Lower lobe of right lung (tissue), 2 donors: Measurements from ENCODE around the gene SYNE3. TPM values are rescaled to one million over a fixed set of nuclear protein-coding genes. Genes with fewer than 3 reads are reported as not detected.
A peak's percentile ranks its signal among the peaks of the same experiment; 100 is the strongest.

Source experiments
- ATAC-seq, 2 donors: fragments of 200-7000 bp; cut with Tn5 transposase; one replicate each; pipeline ENCODE4 v1.9.1; 2020 to 2022; ENCODE audit warnings: mild to moderate bottlenecking in 2 of 2, moderate library complexity in 2 of 2
- DNase-seq: peaks from one replicate; pipeline ENCODE4 v3.0.0-alpha.2; 2020
- H3K27ac ChIP-seq: fragments of 200-600 bp; one replicate; pipeline ENCODE4 v1.8.0; 2022
- H3K27me3 ChIP-seq: fragments of 200-600 bp; one replicate; pipeline ENCODE4 v1.8.0; 2022; ENCODE audit warnings: low read depth
- H3K36me3 ChIP-seq: fragments of 200-600 bp; one replicate; pipeline ENCODE4 v1.8.0; 2022; ENCODE audit warnings: mild to moderate bottlenecking
- H3K4me1 ChIP-seq: fragments of 200-600 bp; one replicate; pipeline ENCODE4 v1.8.0; 2022
- H3K4me3 ChIP-seq: fragments of 200-600 bp; one replicate; pipeline ENCODE4 v1.8.0; 2022; ENCODE audit warnings: mild to moderate bottlenecking
- H3K9me3 ChIP-seq: fragments of 200-600 bp; one replicate; pipeline ENCODE4 v1.8.0; 2022
- CTCF ChIP-seq: fragments of 200-600 bp; IDR thresholded peaks from one replicate; pipeline ENCODE4 v1.8.0; 2022; ENCODE audit warnings: antibody characterized with exemption, mild to moderate bottlenecking
- intact Hi-C: fragments of 100-400 bp; cut with DNase I; formaldehyde crosslinking; loops from one replicate; pipeline ENCODE4 v1.11.0; 2022
- total RNA-seq: library from RNA; stranded (reverse); fragmentation: NEBNext Ultra II Directional; extraction: Animal tissue kit (Norgen Biotek cat#: 25700); gene quantifications from one replicate; pipeline ENCODE4 v1.2.1, GENCODE V29; 2021
- donor health status: DM: no; HTN: yes; CAD: no; lungs with severe emphysema.

SYNE3 gene
- total RNA-seq, 1 donor from 2014 or later: 22.4 TPM

GRCh38 chr14:95521001-95521400 lies 4.6 kb upstream of the SYNE3 start:
- no peaks in the 10 kb centered on the region for H3K36me3 ChIP-seq
- no peaks in the 10 kb centered on the region for H3K27me3 ChIP-seq
- no peak for TF ChIP-seq CTCF
- peaks cover 89% of the 10 kb centered on the region for H3K4me1 ChIP-seq
- H3K27ac ChIP-seq: no peak overlapping the region
- intact Hi-C loops: no loop called here
- no peak overlapping the region for H3K4me3 ChIP-seq
- H3K9me3 ChIP-seq: no peaks in the 10 kb centered on the region
- ATAC-seq: no peak
- DNase-seq: no peak

GRCh38 chr14:95520346-95520745 lies 3.9 kb upstream of the SYNE3 start:
- peaks cover 90% of the 10 kb centered on the region for H3K4me1 ChIP-seq
- H3K27ac ChIP-seq: peak overlapping the region; percentile 80
- no peak overlapping the region for H3K4me3 ChIP-seq
- H3K9me3 ChIP-seq: no peaks in the 10 kb centered on the region
- DNase-seq (no peak), ATAC-seq (peak in 1 of 2 donors; percentile 20)
- intact Hi-C loops: no loop called here
- H3K36me3 ChIP-seq: no peaks in the 10 kb centered on the region
- TF ChIP-seq CTCF: no peak
- H3K27me3 ChIP-seq: no peaks in the 10 kb centered on the region

GRCh38 chr14:95519699-95520098 lies 3.2 kb upstream of the SYNE3 start:
- ATAC-seq: peak; percentile 22 to 24
- Histone ChIP-seq H3K36me3 (no peaks in the 10 kb centered on the region), H3K9me3 (no peaks in the 10 kb centered on the region), H3K4me1 (peaks cover 90% of the 10 kb centered on the region), H3K27ac (peak overlapping the region; percentile 80), H3K27me3 (no peaks in the 10 kb centered on the region), H3K4me3 (peak overlapping the region; percentile 6)
- intact Hi-C loops: no loop called here
- no peak for TF ChIP-seq CTCF
- DNase-seq: peak; percentile 73

- TF ChIP-seq CTCF: no peak
- H3K9me3 ChIP-seq: no peaks in the 10 kb centered on the region
- H3K4me3 ChIP-seq: no peak overlapping the region
- H3K36me3 ChIP-seq: no peaks in the 10 kb centered on the region
- H3K4me1 ChIP-seq: peaks cover 89% of the 10 kb centered on the region
- ATAC-seq (no peak), DNase-seq (no peak)
- intact Hi-C loops: no loop called here
- H3K27ac ChIP-seq: peak overlapping the region; percentile 80
- H3K27me3 ChIP-seq: no peaks in the 10 kb centered on the region
These were observed 1.7 kb upstream of the SYNE3 start for GRCh38 chr14:95518045-95518751.

- H3K36me3 ChIP-seq: no peaks in the 10 kb centered on the region
- peak; percentile 48 for TF ChIP-seq CTCF
- H3K9me3 ChIP-seq: no peaks in the 10 kb centered on the region
- H3K27ac ChIP-seq: peak overlapping the region; percentile 80
- H3K4me3 ChIP-seq: peak overlapping the region; percentile 78
- DNase-seq (peak; percentile 84), ATAC-seq (peak; percentile 85 to 88)
- H3K27me3 ChIP-seq: no peaks in the 10 kb centered on the region
- peaks cover 73% of the 10 kb centered on the region for H3K4me1 ChIP-seq
- intact Hi-C loops: no loop called here
These were observed 576 bp downstream of the SYNE3 start for GRCh38 chr14:95515596-95516552.
